SK-N-SH treated with all-trans-retinoic acid at 6 μM for 48 hours (cell line): Measurements from ENCODE around the gene SMTNL1.

Experiments
- ARNTL ChIP-seq: fragments of 450-650 bp; formaldehyde crosslinking; IDR thresholded peaks from 2 replicates; pipeline ENCODE4 v1.5.0; 2020; ENCODE audit warnings: low read depth, mild to moderate bottlenecking, moderate library complexity, borderline replicate concordance
- CSDC2 ChIP-seq: fragments of 250-450 bp; sonication (Bioruptor Pico); IDR thresholded peaks from 2 replicates; pipeline ENCODE4 v1.5.0; 2020; ENCODE audit warnings: mild to moderate bottlenecking, moderate library complexity
- ESRRG ChIP-seq: fragments of 250-450 bp; sonication (Bioruptor Pico); IDR thresholded peaks from 2 replicates; pipeline ENCODE4 v1.6.1; 2021; ENCODE audit warnings: mild to moderate bottlenecking
- GLIS3 ChIP-seq: fragments of 250-450 bp; sonication (Bioruptor Pico); IDR thresholded peaks from 2 replicates; pipeline ENCODE4 v1.5.0; 2020; ENCODE audit warnings: mild to moderate bottlenecking, moderate library complexity
- RARB ChIP-seq: fragments of 250-450 bp; sonication (Bioruptor Pico); IDR thresholded peaks from 2 replicates; pipeline ENCODE4 v1.8.0; 2021; ENCODE audit warnings: mild to moderate bottlenecking, moderate library complexity
- TSHZ2 ChIP-seq: fragments of 250-450 bp; sonication (Bioruptor Pico); IDR thresholded peaks from 2 replicates; pipeline ENCODE4 v1.5.0; 2020; ENCODE audit warnings: mild to moderate bottlenecking, moderate library complexity
- ZFP3 ChIP-seq: fragments of 250-450 bp; sonication (Bioruptor Pico); IDR thresholded peaks from 2 replicates; pipeline ENCODE4 v1.5.0; 2020; ENCODE audit warnings: mild to moderate bottlenecking, moderate library complexity
- TF ChIP-seq, protein P1 (sequence below): fragments of 250-450 bp; sonication (Bioruptor Pico); IDR thresholded peaks from 2 replicates; pipeline ENCODE4 v1.8.0; 2020; ENCODE audit warnings: mild to moderate bottlenecking, moderate library complexity, borderline replicate concordance
- TF ChIP-seq, protein P2 (sequence below): fragments of 250-450 bp; sonication (Bioruptor Pico); IDR thresholded peaks from 2 replicates; pipeline ENCODE4 v1.8.0; 2021; ENCODE audit warnings: low read depth, mild to moderate bottlenecking, moderate library complexity, borderline replicate concordance

DNA sequence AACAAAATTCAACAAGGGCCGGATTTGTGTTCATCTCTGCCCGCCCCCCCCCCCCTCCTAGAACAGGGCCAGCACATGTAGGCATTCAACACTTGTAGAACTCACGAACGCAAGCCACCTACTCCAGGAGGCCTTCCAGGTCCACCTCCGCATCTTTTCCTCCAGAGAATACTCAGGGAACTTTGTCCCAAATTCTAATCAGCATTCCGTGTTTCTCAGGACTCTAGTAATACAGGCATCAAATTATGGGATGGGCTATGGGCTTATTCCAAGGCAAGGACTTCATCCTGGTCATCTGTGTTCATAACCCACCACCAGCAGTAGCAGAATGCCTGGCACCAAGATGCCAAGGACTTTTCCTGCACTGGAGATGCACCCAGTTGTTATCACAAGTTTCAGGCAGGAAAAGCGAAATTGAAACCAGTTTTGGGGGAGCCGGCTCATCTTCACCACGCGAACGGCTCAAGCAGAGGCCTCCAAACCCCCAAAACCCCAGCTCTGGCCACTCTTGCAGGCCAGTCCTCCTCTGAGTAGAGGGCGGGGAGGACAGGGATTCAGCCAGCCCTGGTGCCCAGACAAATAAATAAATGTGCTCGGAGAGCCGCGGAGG lies 29.6 kb downstream of the SMTNL1 start:
- no peak for TF ChIP-seq RARB
- no peak for TF ChIP-seq ARNTL (CRISPR knock-in tag)
- TF ChIP-seq GLIS3 (CRISPR knock-in tag), result no peak
- no peak for TF ChIP-seq TSHZ2 (CRISPR knock-in tag)
- TF ChIP-seq CSDC2 (CRISPR knock-in tag), result no peak
- TF ChIP-seq ESRRG (CRISPR knock-in tag), result no peak
- no peak for TF ChIP-seq ZFP3 (CRISPR knock-in tag)
- TF ChIP-seq, protein P1, sequence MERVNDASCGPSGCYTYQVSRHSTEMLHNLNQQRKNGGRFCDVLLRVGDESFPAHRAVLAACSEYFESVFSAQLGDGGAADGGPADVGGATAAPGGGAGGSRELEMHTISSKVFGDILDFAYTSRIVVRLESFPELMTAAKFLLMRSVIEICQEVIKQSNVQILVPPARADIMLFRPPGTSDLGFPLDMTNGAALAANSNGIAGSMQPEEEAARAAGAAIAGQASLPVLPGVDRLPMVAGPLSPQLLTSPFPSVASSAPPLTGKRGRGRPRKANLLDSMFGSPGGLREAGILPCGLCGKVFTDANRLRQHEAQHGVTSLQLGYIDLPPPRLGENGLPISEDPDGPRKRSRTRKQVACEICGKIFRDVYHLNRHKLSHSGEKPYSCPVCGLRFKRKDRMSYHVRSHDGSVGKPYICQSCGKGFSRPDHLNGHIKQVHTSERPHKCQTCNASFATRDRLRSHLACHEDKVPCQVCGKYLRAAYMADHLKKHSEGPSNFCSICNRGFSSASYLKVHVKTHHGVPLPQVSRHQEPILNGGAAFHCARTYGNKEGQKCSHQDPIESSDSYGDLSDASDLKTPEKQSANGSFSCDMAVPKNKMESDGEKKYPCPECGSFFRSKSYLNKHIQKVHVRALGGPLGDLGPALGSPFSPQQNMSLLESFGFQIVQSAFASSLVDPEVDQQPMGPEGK (CRISPR knock-in tag), result no peak
- TF ChIP-seq, protein P2, sequence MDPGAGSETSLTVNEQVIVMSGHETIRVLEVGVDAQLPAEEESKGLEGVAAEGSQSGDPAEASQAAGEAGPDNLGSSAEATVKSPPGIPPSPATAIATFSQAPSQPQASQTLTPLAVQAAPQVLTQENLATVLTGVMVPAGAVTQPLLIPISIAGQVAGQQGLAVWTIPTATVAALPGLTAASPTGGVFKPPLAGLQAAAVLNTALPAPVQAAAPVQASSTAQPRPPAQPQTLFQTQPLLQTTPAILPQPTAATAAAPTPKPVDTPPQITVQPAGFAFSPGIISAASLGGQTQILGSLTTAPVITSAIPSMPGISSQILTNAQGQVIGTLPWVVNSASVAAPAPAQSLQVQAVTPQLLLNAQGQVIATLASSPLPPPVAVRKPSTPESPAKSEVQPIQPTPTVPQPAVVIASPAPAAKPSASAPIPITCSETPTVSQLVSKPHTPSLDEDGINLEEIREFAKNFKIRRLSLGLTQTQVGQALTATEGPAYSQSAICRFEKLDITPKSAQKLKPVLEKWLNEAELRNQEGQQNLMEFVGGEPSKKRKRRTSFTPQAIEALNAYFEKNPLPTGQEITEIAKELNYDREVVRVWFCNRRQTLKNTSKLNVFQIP, result no peak
